GM12878 (cell line): ENCODE data around the gene LARGE1. TPM values are rescaled to one million over a fixed set of nuclear protein-coding genes. Genes with fewer than 3 reads are reported as not detected.

Source experiments
- ATAC-seq: fragments of 200-7000 bp; cut with Tn5 transposase; 3 replicates; pipeline ENCODE4 v1.9.1; 2020; ENCODE audit warnings: mild to moderate bottlenecking, moderate library complexity
- BruUV-seq: library from RNA; stranded (reverse); fragments of 400-500 nt; replicated peaks from 2 replicates; lab custom pipeline; 2021; lab: Mats Ljungman, UMichigan
- CTCF ChIA-PET: fragments of 300-600 bp; sonication (Branson Sonifier 250); formaldehyde crosslinking; extraction: SDS; loops from one replicate; lab custom pipeline; 2021; ENCODE audit warnings: inconsistent platforms; lab: Yijun Ruan, JAX
- POLR2A ChIA-PET: fragments of 350-600 bp; formaldehyde crosslinking; extraction: SDS; loops from one replicate; lab custom pipeline; 2021; ENCODE audit warnings: inconsistent platforms; lab: Charles Lee
- RAD21 ChIA-PET: fragments of 300-600 bp; sonication (Branson Sonifier 250); formaldehyde crosslinking; loops from one replicate; lab custom pipeline; 2023; ENCODE audit warnings: antibody characterized with exemption; ENCODE audit not compliant: unreplicated experiment; lab: Charles Lee
- SMC1A ChIA-PET: fragments of 300-600 bp; sonication (Branson Sonifier 250); formaldehyde crosslinking; loops from one replicate; lab custom pipeline; 2023; ENCODE audit not compliant: unreplicated experiment, uncharacterized antibody; lab: Charles Lee
- DNase-seq: peaks from one replicate; pipeline ENCODE4 v3.0.0-alpha.2; 2011; ENCODE audit warnings: low read depth, low spot score
- FAIRE-seq: peaks from 3 replicates; lab custom pipeline; 2011; peaks lifted over from hg19 to GRCh38; lab: Jason Lieb, UNC
- H2AFZ ChIP-seq: 2 replicates; pipeline ENCODE4 v1.6.0; 2011; ENCODE audit warnings: low read depth, low read length, control low read depth; ENCODE audit not compliant: control insufficient read depth
- H3K27ac ChIP-seq: 2 replicates; pipeline ENCODE4 v1.5.1; 2011; ENCODE audit warnings: control low read depth; ENCODE audit not compliant: control insufficient read depth, insufficient read depth
- H3K27me3 ChIP-seq, 2 experiments: replicated peaks in 1 of 2; 2 replicates each; pipeline versions ENCODE4 v1.6.0 to v1.6.1; 2011; ENCODE audit warnings: low read length in 1 of 2; ENCODE audit not compliant: control insufficient read depth in 2 of 2, insufficient read depth in 2 of 2
- H3K36me3 ChIP-seq, 2 experiments: 2 replicates each; pipeline ENCODE4 v1.5.1; 2011; ENCODE audit warnings: low read length in 1 of 2; ENCODE audit not compliant: control insufficient read depth in 2 of 2, insufficient read depth in 2 of 2
- H3K4me1 ChIP-seq: 2 replicates; pipeline ENCODE4 v1.6.1; 2011; ENCODE audit warnings: mild to moderate bottlenecking, low read length, moderate library complexity, mixed read lengths; ENCODE audit not compliant: control insufficient read depth, insufficient read depth
- H3K4me2 ChIP-seq: 2 replicates; pipeline ENCODE4 v1.6.0; 2011; ENCODE audit warnings: control low read depth; ENCODE audit not compliant: control insufficient read depth, insufficient read depth
- H3K4me3 ChIP-seq: fragments of 200-600 bp; sonication (generic); 2 replicates; pipeline ENCODE4 v1.5.1; 2016
- H3K79me2 ChIP-seq: 2 replicates; pipeline ENCODE4 v1.6.0; 2011; ENCODE audit warnings: low read length; ENCODE audit not compliant: control insufficient read depth, insufficient read depth
- H3K9ac ChIP-seq: 2 replicates; pipeline ENCODE4 v1.8.0; 2011; ENCODE audit warnings: low read length, control low read depth, mixed read lengths; ENCODE audit not compliant: control insufficient read depth, insufficient read depth
- H3K9me3 ChIP-seq: replicated peaks from 3 replicates; pipeline ENCODE4 v1.5.1; 2011; ENCODE audit warnings: mild to moderate bottlenecking, low read length; ENCODE audit not compliant: control insufficient read depth, insufficient read depth
- H4K20me1 ChIP-seq: 2 replicates; pipeline ENCODE4 v1.6.0; 2011; ENCODE audit not compliant: control insufficient read depth, insufficient read depth
- BHLHE40 ChIP-seq, 2 experiments: fragments of 450-650 bp in 1 of 2; IDR thresholded peaks; 2 replicates each; pipeline ENCODE4 v1.6.1; 2011 to 2017; ENCODE audit warnings: low read depth in 2 of 2, borderline replicate concordance in 1 of 2, improper control_type of control experiment in 1 of 2, low read length in 1 of 2, mild to moderate bottlenecking in 1 of 2
- EZH2 ChIP-seq: IDR thresholded peaks from 2 replicates; pipeline ENCODE4 v1.6.1; 2012; ENCODE audit warnings: low read depth, mild to moderate bottlenecking, control low read depth, inconsistent platforms, low read length, borderline replicate concordance; ENCODE audit not compliant: control insufficient read depth
- MXI1 ChIP-seq: fragments of 150-350 bp; IDR thresholded peaks from 2 replicates; pipeline ENCODE4 v1.6.1; 2011; ENCODE audit warnings: low read depth, mild to moderate bottlenecking, inconsistent platforms, low read length, improper control_type of control experiment
- NFIC ChIP-seq: IDR thresholded peaks from 2 replicates; pipeline ENCODE4 v1.6.1; 2012; ENCODE audit warnings: low read depth, mild to moderate bottlenecking, inconsistent platforms, low read length, moderate library complexity
- PAX5 ChIP-seq: IDR thresholded peaks from 2 replicates; pipeline ENCODE4 v1.6.1; 2011; ENCODE audit warnings: low read depth, low read length, borderline replicate concordance
- RBBP5 ChIP-seq: fragments of 200-600 bp; sonication (generic); conservative IDR thresholded peaks from 2 replicates; pipeline ENCODE4 v1.6.1; 2016
- SMAD5 ChIP-seq: IDR thresholded peaks from 2 replicates; pipeline ENCODE4 v1.6.1; 2016; ENCODE audit warnings: antibody characterized with exemption, low read depth
- SMC3 ChIP-seq: IDR thresholded peaks from 2 replicates; pipeline ENCODE4 v1.6.1; 2011; ENCODE audit warnings: low read length, improper control_type of control experiment, borderline replicate concordance
- SP1 ChIP-seq: IDR thresholded peaks from one replicate; pipeline ENCODE4 v1.6.1; 2011; ENCODE audit warnings: low read depth, low read length
- SPI1 ChIP-seq: IDR thresholded peaks from 2 replicates; pipeline ENCODE4 v1.6.1; 2011; ENCODE audit warnings: low read depth, mild to moderate bottlenecking, low read length, moderate library complexity, borderline replicate concordance; ENCODE audit not compliant: insufficient read depth
- SREBF2 ChIP-seq: IDR thresholded peaks from 2 replicates; pipeline ENCODE4 v1.6.1; 2012; ENCODE audit warnings: mild to moderate bottlenecking, low read length
- TBL1XR1 ChIP-seq: IDR thresholded peaks from 2 replicates; pipeline ENCODE4 v1.6.1; 2012; ENCODE audit warnings: low read depth, low read length, improper control_type of control experiment
- TCF12 ChIP-seq: IDR thresholded peaks from 2 replicates; pipeline ENCODE4 v1.6.1; 2011; ENCODE audit warnings: low read depth, mild to moderate bottlenecking, low read length
- WGBS: methylation state at CpG from one replicate; pipeline ENCODE4 v1.1.6; 2016; ENCODE audit warnings: low lambda C conversion rate; ENCODE audit not compliant: insufficient replicate concordance, insufficient coverage; ENCODE audit errors: missing lambda C conversion rate; 5-methylcytosine and 5-hydroxymethylcytosine counted together
- in situ Hi-C: fragments of 300-500 bp; cut with MboI; formaldehyde crosslinking; loops from 9 replicates; pipeline ENCODE4 v1.14.3; 2018; ENCODE audit warnings: mixed read lengths
- intact Hi-C: fragments of 100-400 bp; cut with micrococcal nuclease; formaldehyde crosslinking; loops from one replicate; pipeline ENCODE4 v1.14.2; 2022; ENCODE audit not compliant: unreplicated experiment
- polyA plus RNA-seq, 11 experiments: library from polyadenylated mRNA; depleted of rRNA in 4 of 11; unstranded in 6 of 11; stranded (reverse) in 5 of 11; fragments of >200 nt; fragmentation: Nextera tagmentation in 4 of 11; fragmentation: Illumina TruSeq in 1 of 11; extraction: Ambion mirVana in 4 of 11; extraction: Trizol in 1 of 11; gene quantifications; 1 replicate in 1 of 11; 2 replicates in 10 of 11; pipeline versions ENCODE4 v1.2.1 to v1.2.3, GENCODE V29; 2011 to 2016; ENCODE audit warnings: inconsistent platforms in 2 of 11, missing spikeins in 2 of 11, low read depth in 1 of 11
- total RNA-seq, 4 experiments: library from RNA; depleted of rRNA in 3 of 4; stranded (reverse); fragments of >200 nt in 3 of 4; fragmentation: Illumina TruSeq in 1 of 4; extraction: Trizol in 1 of 4; gene quantifications; 2 replicates each; pipeline versions ENCODE4 v1.2.1 to v1.2.3, GENCODE V29; 2013 to 2021
- TF ChIP-seq, protein P1 (sequence below): IDR thresholded peaks from 2 replicates; pipeline ENCODE4 v1.6.1; 2012; ENCODE audit warnings: improper control_type of control experiment, low read depth, low read length; ENCODE audit not compliant: insufficient replicate concordance

The LARGE1 gene
- total and polyA plus RNA-seq, 10 of the 15 experiments (the other 5 are each of a cell fraction or from before 2014, with no cell fraction given), result 3.2 to 41.4 (median 17.3) TPM

DNA sequence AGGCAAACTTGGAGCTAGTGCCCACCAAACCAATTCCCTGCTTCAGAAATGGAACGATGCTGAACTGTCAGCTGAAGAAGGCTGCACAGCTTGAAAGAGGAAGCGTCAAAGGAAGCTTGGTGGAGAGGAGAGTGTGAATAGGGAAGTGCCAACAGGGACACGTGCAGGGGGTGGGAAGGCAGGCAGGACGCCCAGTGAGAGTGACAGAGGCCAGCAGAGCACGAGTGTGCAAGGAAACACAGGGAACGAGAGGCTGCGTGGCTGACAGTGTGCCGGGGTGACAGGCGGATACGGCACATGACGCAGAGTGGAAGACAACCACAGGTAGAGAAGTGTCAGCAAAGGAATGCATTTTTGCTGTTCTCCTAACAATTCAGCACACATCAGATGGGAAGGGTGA is 196.4 kb downstream of the LARGE1 start:
- no peak overlapping the region for H3K4me2 ChIP-seq
- CTCF ChIA-PET, result no interaction called here
- H3K27me3 ChIP-seq, result no peaks in the 10 kb centered on the region
- H3K36me3 ChIP-seq, result no peaks in the 10 kb centered on the region
- SMC1A ChIA-PET, result no interaction called here
- 65% methylated on average over 10 of the region's 11 CpGs for WGBS
- no peak for TF ChIP-seq TBL1XR1
- TF ChIP-seq SMAD5, result no peak
- TF ChIP-seq BHLHE40 (IDR thresholded peaks at IDR 0.05; ENCODE audit: borderline replicate concordance in 1 of 2, low read depth in 2 of 2, low read length in 1 of 2), result peak; percentile 10 to 37; a peak in 1 of 4 replicates
- TF ChIP-seq SPI1, result peak; percentile 60; the same call in 1 of the 2 replicates
- no peak for TF ChIP-seq NFIC
- no TSS peak for BruUV-seq
- FAIRE-seq (no peak), ATAC-seq (no peak), DNase-seq (no peak)
- H3K9ac ChIP-seq, result no peak overlapping the region
- no peak overlapping the region for H3K27ac ChIP-seq
- in situ Hi-C loops (no loop called here), intact Hi-C loops (no loop called here)
- no peaks in the 10 kb centered on the region for H3K4me1 ChIP-seq
- no peaks in the 10 kb centered on the region for H4K20me1 ChIP-seq
- POLR2A ChIA-PET, result no interaction called here
- RAD21 ChIA-PET, result no interaction called here
- no peaks in the 10 kb centered on the region for H3K9me3 ChIP-seq
- H3K4me3 ChIP-seq, result no peak overlapping the region
- no peaks in the 10 kb centered on the region for H3K79me2 ChIP-seq
- no peak overlapping the region for H2AFZ ChIP-seq

GRCh38 chr22:33722816-33723215 is 197.5 kb downstream of the LARGE1 start:
- in situ Hi-C loops, result no loop called here
- Histone ChIP-seq H3K79me2 (no peaks in the 10 kb centered on the region), H3K27ac (no peak overlapping the region), H3K9ac (no peak overlapping the region), H4K20me1 (no peaks in the 10 kb centered on the region), H3K4me3 (no peak overlapping the region), H2AFZ (no peak overlapping the region), H3K36me3 (no peaks in the 10 kb centered on the region), H3K4me2 (no peak overlapping the region), H3K4me1 (no peaks in the 10 kb centered on the region), H3K9me3 (no peaks in the 10 kb centered on the region), H3K27me3 (no peaks in the 10 kb centered on the region)
- intact Hi-C loops, result no loop called here
- BruUV-seq, result no TSS peak
- POLR2A ChIA-PET, result no interaction called here
- CTCF ChIA-PET, result interaction anchor here (1.0 kb wide), 1 partner anchor 10 kb away, joined by 3 read pairs; no protein-coding TSS in a partner anchor
- SMC1A ChIA-PET, result no interaction called here
- ATAC-seq (no peak), FAIRE-seq (no peak), DNase-seq (no peak)
- RAD21 ChIA-PET, result no interaction called here
- 88% methylated on average over 9 of the region's 9 CpGs for WGBS
- no peak for TF ChIP-seq MXI1
- TF ChIP-seq SP1, result no peak
- TF ChIP-seq SREBF2, result no peak
- TF ChIP-seq, protein P1, sequence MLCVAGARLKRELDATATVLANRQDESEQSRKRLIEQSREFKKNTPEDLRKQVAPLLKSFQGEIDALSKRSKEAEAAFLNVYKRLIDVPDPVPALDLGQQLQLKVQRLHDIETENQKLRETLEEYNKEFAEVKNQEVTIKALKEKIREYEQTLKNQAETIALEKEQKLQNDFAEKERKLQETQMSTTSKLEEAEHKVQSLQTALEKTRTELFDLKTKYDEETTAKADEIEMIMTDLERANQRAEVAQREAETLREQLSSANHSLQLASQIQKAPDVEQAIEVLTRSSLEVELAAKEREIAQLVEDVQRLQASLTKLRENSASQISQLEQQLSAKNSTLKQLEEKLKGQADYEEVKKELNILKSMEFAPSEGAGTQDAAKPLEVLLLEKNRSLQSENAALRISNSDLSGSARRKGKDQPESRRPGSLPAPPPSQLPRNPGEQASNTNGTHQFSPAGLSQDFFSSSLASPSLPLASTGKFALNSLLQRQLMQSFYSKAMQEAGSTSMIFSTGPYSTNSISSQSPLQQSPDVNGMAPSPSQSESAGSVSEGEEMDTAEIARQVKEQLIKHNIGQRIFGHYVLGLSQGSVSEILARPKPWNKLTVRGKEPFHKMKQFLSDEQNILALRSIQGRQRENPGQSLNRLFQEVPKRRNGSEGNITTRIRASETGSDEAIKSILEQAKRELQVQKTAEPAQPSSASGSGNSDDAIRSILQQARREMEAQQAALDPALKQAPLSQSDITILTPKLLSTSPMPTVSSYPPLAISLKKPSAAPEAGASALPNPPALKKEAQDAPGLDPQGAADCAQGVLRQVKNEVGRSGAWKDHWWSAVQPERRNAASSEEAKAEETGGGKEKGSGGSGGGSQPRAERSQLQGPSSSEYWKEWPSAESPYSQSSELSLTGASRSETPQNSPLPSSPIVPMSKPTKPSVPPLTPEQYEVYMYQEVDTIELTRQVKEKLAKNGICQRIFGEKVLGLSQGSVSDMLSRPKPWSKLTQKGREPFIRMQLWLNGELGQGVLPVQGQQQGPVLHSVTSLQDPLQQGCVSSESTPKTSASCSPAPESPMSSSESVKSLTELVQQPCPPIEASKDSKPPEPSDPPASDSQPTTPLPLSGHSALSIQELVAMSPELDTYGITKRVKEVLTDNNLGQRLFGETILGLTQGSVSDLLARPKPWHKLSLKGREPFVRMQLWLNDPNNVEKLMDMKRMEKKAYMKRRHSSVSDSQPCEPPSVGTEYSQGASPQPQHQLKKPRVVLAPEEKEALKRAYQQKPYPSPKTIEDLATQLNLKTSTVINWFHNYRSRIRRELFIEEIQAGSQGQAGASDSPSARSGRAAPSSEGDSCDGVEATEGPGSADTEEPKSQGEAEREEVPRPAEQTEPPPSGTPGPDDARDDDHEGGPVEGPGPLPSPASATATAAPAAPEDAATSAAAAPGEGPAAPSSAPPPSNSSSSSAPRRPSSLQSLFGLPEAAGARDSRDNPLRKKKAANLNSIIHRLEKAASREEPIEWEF, result no peak
- no peak for TF ChIP-seq TCF12
- no peak for TF ChIP-seq SPI1
- TF ChIP-seq RBBP5, result no peak
- no peak for TF ChIP-seq PAX5
- TF ChIP-seq EZH2, result no peak
- TF ChIP-seq SMC3, result no peak
